NCI-H1105 (cell line): ENCODE results near the gene CMTM6.
"Not testable (repeated sequence)": the region's sequence is repeated elsewhere in the genome, so short reads cannot be mapped to it uniquely, and the experiment has no call there.

Experiments
- DNase-seq: peaks from one replicate; lab custom pipeline; 2025; lab: John Stamatoyannopoulos, UW

The CMTM6 gene, protein sequence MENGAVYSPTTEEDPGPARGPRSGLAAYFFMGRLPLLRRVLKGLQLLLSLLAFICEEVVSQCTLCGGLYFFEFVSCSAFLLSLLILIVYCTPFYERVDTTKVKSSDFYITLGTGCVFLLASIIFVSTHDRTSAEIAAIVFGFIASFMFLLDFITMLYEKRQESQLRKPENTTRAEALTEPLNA

DNA sequence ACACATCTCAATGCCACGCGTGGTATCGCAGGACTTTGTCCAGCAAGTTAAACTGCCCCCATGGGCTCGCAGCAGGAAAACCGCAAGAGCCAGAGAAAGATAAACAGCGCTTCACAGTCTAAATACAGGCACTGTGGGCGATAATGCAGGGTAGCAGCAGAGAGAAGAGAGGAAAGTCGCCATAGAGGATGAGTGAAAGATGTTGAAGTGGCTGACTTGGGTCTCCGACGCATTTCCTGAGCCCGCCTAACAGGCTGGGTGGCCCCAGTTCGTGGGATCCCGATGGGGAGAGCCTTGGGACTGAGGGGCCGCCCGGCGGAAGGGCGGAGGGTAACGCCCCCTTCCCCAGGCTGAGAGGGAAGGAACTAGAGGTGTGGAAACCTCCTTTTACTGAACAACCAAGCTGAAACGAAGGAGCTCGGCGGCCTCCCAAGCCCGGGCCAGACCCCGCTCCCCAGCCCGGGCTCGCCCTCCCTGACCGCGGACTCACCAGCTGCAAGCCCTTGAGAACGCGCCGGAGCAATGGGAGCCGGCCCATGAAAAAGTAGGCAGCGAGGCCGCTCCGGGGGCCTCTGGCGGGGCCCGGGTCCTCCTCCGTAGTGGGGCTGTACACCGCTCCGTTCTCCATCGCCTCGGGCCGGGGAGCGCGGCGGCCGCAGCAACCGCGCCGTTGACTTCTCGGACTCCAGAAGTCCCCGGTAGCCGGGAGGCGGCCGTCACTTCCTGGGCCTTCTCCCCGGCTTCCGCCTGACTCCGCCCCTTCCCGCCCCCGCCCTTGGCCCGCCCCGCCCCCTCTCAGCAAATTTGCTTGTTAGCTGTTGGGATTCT is at the start of gene CMTM6:
CMTM6 (minus strand) TSS at position 735 of the 828 bp plus-strand sequence; CDS start at position 628, 107 bp downstream.
- DNase-seq = peak; percentile 33

DNA sequence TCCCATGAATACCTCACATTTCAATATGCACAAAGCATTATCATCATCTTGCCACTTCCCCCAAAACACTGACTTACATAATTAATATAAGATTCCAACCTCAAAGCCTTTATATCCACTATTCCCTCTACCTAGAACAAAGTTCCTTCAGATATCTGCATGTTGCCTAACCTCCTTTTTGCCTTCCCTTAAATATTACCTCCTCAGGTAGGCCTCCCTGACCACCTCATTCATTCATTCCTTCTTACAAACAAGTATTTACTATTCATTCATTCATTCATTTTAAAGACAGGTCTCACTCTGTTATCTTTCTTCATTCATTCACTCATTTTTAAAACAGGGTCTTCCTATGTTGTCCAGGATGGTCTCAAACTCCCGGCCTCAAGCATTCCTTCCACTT is 49.4 kb upstream of the CMTM6 start:
- DNase-seq = no peak

DNA sequence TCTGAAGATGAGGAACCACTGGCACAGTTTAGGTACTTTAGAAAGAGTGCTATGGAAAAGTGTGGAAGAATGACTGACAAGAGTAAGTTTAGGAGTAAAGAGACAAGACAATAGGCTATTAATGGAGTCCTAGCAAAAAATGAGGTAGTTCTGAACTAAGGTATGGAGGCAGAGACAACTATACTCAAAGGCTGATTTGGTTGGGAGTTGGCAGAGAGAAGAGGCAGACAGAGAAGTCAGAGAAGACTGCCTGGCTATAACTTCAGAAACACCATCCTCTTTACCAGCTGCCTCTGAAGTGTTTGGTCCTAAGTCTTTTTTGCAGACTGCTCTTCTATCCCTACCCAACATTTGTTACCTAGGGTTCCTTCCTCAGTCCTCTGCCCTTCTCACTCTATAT is 48.8 kb upstream of the CMTM6 start:
- no peak for DNase-seq

DNA sequence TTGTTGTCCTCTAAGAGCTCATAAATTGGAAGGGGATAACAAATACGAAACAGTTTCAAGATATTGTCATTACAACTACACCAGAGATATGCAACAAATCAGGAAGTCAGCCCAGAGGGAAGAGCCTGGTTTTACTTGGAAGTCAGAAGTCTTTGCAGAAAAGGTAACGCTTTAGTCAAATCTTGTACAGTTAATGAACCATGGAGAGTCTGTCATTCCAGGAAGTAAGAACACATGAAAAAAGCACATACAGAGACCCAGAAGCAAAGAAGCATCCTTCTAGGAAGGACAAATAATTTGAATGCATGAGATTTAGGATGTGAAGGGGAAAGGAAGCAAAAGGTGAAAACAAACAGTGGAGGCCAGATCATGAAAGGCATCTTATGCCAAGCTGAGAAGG is 48.4 kb upstream of the CMTM6 start:
- DNase-seq = no peak

DNA sequence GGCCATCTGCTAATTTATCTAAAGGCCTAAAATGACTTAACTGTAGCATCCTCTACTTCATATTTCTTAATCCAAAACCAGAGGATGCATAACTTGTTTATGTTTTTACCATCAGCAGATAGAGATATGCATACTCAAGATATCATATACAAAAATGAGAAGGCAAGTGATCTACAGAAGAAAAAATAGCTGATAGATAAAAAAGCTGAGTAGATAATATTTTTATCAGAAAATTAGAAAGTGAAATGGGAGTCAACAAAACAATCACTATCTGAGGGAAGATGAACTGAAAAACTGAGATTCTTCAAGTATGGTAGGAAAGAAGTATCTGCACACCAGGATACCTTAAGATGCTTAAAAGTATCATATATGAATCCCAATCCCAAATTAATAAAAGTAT is 42.7 kb upstream of the CMTM6 start:
- no peak for DNase-seq

DNA sequence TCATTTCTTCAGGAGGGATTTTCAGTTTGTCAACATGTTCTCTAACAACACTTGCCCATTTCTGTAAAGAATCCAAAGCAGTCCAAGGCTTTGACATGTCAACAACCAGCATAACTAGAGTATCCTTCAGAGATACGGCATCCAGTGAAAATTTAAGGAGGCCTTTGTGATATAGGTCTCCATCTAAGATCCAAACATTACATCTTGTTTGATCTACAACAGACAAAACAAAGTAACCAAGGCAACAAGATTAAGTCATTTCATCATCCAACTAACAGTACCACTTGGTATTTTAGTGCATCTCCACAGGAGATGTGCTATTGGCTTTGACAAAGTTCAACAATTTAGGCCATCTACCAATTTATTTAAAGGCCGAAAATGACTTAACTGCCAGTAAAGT is 42.2 kb upstream of the CMTM6 start:
- DNase-seq = no peak

DNA sequence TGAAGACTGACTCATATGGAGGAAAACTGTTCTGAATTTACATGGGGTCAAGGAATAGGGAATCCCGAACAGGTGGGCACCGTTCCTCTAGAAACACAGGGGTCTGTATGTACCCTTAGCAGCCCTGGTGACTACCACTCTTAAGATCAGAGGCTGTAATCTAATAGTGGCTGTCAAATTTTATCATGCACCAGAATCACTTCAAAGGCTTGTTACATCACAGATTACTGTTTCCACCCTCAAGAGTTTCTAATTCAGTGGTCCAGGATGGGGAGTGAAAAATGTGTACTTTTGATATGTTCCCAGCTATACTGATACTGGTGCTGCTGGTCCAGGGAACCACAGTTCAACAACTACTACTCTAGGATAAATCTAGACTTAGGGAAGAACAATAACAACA is 40.2 kb upstream of the CMTM6 start:
- no peak for DNase-seq

DNA sequence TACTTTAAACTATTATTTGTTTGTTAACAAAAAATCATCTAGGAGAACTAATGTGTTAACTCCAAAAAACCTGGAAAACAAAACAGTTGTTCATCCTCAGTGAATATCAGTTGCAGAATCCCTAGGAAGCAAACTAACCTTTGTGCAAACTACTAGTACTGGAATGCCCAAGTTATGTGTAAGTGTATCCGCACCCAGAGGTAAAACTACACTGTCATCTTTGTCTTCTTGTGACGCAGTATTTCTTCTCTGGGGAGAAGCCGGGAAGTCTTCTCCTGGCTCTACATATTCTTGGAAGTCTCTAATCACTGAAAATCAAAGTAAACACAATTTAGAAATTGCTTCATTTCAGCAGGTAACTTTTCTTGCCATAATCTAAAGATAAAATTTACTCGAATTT is 38.2 kb upstream of the CMTM6 start:
- no peak for DNase-seq

DNA sequence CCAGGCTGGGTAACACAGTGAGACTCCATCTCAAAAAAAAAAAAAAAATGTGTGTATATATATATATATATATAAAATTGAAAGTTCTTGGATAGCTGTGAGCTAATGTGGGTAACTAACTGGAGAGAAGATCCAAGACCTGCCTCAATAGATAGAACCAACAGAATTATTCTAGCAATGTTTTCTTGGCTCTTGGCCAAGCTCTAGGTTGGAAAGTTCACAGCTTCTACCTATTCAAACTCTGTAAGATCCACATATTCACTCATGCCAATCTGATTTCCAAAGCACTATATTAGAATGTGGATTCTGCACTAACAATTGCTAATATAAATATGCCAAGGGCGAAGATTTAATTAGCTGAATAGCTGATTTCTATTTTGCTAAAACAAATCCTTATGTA is 29.8 kb upstream of the CMTM6 start:
- DNase-seq = no peak

DNA sequence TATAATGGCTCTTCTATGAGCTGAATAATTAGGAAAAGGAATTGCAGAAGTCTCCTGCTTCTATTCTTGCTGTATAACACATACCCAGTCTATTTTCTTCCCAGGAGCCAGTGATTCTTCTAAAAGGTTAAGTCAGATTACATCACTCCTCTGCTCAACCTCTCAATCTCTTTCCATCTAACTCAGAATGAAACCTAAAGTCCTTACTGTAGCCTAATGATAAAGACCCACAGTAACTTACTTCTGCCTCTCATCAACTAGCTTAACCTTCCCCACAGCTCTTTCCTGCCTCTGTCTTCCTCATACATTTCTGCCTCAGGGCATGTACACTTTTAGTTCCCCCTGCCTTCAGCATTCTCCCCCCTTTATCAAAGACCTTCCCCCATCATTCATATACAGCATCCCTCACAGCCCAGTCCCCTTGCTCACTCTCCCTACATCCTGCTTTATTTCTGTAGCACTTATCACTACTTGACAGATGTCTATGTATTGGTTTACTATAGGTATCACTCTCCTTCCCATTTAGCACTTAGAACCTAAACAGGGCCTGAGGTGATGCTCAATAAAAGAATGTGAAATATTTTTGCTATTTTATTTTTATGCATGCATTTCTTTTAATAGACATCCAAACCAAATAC is 28.5 kb upstream of the CMTM6 start:
- DNase-seq = no peak

DNA sequence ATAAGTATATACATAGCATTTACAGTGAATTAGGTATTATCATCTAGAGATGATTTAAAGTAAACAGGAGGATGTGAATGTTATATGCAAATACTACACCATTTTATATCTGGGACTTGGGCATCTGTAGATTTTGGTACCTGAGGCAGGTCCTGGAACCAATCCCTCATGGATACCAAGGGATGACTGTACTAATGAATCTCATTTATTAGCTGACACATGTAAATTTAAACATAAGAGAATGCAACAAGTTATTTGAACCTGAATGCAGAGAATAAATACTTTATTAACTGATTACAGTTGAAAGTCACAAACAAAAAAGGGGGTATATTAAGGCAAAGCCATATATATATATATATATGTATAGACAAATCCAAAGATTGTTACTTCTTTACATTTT is 23.1 kb upstream of the CMTM6 start:
- no peak for DNase-seq

DNA sequence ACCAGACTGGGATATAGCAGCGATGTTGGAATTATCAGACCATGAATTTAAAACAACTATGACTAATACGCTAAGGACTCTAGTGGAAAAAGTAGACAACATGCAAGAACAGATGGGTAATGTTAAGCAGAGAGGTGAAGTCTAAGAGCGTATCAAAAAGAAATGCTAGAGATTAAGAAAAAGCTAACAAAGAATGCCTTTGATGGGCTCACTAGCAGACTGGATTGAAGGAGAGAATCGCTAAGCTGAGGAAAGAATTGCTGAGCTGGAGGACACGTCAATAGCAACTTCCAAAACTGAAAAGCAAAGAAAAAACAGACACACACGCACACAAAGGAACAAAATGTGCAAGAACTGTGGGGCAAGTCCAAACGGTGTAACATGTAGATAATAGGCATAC is 20.0 kb upstream of the CMTM6 start:
- DNase-seq = no peak

DNA sequence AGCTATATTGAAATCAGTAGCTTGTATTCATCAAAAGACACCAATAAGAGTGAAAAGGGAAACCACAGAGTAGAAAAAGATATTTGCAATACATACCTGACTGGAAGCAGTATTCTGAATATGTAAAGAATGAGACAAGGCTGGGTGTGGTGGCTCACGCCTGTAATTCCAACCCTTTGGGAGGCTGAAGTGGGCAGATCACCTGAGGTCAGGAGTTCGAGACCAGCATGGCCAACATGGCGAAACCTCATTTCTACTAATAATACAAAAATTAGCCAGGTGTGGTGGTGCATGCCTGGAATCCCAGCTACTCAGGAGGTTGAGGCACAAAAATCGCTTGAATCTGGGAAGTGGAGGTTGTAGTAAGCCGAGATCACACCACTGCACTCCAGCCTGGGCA is 16.3 kb upstream of the CMTM6 start:
- not testable (repeated sequence) for DNase-seq

DNA sequence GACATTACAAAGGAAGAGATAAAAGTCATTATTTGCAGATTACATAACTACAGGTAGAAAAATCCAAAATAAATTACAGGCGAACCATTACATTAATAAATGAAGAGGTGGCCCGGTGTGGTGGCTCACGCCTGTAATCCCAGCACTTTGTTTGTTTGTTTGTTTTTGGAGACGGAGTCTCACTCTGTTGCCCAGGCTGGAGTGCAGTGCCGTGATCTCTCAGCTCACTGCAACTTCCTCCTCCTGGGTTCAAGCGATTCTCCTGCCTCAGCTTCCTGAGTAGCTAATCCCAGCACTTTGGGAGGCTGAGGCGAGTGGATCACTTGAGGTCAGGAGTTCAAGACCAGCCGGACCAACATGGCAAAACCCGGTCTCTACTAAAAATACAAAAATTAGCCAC is 14.1 kb upstream of the CMTM6 start:
- not testable (repeated sequence) for DNase-seq

DNA sequence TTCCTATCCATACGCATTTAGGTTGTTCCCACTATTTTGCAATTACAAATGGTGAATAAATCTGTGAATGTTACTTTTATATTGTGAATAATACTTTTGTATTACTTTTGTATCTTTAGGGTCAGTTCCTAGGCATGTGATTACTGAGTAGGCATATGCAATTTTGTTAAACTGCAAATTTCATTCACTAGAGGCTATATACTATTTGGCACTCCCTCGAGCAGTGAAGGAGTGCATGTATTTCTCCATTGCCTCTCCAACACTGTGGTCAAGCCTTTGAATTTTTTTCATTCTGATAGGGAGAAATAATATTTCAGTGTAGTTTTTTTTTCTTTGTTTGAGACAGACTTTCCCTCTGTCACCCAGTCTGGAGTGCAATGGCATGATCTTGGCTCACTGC is 8.4 kb upstream of the CMTM6 start:
- DNase-seq = no peak

DNA sequence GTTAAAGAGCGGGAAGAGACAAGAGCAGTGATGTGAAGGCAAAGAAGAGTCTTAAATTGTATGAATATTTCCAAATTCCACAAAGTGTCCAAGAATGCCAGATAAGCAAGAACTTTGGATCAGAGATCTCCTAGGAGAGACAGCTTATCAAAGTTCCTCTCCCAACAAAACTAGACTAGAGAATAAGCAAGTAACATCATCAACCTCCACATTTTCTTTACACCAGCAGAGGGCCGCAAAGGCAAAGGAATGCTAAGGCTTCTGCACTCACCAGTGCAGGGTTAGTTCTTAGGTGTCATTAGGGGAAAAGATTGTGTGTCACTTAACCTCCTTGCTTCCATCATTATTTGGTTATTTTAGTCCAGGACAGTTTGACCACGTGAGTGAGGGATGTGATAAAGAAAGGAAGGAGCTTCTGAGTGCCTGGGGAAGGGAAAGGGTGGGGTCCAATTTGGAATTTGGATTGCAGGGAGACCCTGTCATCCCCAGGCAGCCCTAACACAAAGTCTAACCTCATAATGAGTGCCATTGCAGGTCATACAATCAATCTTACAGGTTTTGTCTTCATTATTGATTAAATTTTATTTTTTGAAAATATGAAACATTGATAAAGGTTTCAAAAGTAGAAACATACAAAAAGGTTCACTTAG is 7.5 kb upstream of the CMTM6 start:
- peak; percentile 14 for DNase-seq

DNA sequence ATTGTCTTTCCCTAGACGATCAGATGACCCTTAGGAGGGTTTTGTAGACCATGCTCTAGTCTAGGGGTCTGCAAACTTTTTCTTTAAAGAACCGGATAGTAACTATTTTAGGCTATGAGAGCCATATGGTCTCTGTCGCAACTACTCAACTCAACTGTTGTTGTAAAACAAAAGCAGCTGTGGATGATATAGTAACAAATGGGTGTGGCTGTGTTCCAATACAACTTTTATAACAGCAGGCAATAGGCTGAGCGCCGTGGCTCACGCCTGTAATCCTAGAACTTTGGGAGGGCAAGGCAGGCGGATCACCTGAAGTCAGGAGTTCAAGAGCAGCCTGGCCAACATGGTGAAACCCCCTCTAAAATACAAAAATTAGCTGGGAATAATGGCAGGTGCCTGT is 6.1 kb upstream of the CMTM6 start:
- DNase-seq = no peak

DNA sequence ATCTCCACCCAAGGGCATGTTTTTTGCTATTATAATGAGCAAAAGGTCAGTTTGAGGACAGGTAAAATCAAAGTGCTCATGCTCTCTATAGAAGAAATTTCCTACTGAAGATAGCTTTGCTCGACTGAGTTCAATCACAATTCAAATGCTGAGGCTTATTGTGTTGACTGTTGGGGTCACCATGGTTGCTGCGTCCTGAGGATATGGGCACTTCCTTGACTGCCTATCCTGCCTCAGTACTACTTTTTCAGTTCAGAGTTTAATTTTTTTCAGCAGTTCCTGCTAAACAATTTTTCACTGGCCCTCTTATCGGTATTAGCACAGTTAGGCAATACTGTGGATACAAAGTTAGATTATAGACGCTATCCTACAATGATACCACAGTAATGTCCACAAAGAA is 3.8 kb upstream of the CMTM6 start:
- no peak for DNase-seq

DNA sequence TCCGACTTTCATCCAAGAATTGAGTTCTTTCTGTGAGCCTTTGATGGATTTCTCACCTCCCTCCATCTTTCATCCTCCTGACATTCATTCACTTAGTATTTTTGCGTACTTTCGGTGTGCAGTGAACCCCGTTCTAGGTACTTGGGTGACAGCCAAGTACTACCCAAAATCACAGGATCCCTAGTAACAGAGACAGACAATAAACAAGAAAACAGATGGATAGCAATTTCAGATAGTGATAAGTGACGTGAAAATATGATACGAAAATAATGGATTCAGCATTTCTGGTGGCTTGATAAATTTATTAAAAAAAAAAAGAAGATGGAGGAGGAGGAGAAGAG is 264 bp upstream of the CMTM6 start:
- no peak for DNase-seq

DNA sequence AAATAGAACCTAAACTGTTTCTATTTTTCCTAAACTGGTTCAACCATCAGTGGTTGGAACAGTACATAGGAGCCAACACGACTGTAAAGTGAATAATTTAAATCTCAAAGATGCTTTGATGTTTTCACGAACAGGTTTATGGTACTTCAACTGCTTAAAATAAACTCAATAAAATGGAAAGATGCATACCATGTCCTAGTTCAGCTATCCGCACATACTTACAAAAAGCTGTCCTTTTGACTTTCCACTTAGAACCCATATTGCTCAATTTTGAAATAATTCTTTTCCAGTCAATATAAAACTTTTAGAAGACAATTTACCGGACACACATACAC is 902 bp downstream of the CMTM6 start:
- DNase-seq = no peak

DNA sequence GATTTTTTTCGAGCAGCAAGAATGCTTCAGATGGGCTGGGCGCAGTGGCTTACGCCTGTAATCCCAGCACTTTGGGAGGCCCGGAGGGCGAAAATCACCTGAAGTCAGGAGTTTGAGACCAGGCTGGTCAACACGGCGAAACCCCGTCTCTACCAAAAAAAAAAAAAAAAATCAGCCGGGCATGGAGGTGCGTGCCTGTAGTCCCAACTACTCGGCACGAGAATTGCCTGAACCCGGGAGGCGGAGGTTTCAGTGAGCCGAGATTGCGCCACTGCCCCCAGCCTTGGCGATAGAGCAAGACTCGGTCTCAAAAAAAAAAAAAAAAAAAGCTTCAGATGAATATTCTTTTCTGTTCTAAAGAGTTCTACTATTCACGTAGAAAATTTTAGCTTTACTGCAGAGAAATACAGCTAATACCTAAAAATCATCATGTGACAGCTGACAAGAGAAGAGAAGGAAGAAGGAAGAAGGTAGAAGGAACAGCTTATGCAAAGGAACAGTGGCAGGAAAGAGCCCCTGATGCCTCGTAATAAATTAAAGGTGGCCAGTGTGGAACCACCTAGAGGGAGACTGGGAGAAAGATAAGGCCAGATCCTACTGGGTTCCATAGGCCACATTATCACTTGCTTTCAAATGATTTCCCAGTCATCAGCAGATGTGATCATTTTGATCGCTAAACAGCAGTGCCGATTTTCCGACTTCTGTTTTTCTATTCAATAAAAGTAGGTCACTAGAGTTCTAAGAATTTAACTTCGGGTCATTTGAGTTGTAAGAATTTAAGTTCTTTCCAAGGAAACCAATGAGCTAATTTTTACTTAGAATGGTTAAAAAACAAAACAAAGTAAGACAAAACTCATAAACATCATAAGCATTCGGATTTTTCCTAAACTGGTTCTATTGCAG is 1.5 kb downstream of the CMTM6 start:
- no peak for DNase-seq

DNA sequence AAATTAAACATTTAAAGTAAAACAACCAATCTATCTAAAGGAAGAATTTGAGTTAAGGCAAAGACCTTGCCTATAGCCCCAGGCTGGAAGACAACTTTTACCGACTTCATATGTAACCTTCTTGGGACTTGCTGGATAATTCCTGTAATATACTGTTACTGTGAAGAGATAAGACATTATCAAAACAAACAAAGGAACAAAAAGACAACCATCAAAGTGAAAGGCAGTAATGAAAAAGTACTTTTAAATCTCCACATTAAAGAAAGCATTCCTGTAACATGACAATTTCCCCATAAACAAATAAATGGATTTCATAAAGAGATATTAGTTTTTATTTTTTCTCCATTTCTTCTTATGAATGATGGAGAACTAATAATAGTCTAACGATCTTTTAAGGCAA is 2.4 kb downstream of the CMTM6 start:
- DNase-seq = no peak
